Measurements from ENCODE around the gene ASB5.
"Not testable (repeated sequence)": the region's sequence is repeated elsewhere in the genome, so short reads cannot be mapped to it uniquely, and the experiment has no call there.

ASB5 gene

GRCh38 chr4:176268963-176269362 lies at the start of gene ASB5:
TSS of gene ASB5 (minus strand) at chr4:176269222. CDS start at chr4:176269108, 114 bp downstream.
- DNase-seq (ENCODE audit: low spot score), result no peak

GRCh38 chr4:176313596-176314336 lies 44.7 kb upstream of the ASB5 start:
- DNase-seq (ENCODE audit: low spot score), result no peak

DNA sequence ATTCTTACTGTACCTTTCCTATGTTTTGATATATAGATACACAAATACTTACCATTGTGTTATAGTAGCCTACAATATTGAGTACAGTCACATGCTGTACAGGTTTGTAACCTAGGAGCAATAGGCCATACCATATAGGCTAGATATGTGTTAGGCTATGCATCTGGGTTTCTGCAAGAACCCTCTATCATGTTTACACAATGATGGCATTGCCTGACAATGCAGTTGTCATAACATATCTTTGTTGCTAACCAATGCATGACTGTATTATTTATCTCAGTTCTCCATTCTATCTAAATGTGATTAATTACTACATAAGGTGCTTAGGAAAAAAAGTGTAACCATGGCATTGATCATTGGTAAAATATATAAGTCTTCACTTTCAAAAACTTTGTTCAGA lies 40.8 kb upstream of the ASB5 start:
- DNase-seq (ENCODE audit: low spot score), result no peak

DNA sequence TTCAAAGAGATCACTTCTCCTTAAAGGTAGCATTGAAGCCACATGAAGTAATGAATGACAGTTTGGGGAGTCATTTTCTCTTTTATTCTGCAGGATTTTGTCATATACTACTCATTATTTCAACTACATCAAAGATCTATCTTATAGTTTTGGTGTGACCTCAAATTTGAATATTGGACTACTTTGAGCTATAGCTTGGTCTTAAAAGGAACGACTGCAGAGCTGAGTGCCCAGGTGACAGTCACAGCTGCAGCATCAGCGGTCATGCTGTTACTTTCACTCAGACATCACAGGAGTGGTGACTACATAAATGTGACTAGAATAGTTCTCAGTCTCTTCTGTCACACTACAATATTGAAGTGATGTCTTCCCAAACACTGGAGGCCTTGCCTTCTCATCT lies 40.0 kb upstream of the ASB5 start:
- DNase-seq (ENCODE audit: low spot score), result no peak

- DNase-seq (ENCODE audit: low spot score), result no peak
Measured at GRCh38 chr4:176308441-176308840, 39.4 kb upstream of the ASB5 start.

DNA sequence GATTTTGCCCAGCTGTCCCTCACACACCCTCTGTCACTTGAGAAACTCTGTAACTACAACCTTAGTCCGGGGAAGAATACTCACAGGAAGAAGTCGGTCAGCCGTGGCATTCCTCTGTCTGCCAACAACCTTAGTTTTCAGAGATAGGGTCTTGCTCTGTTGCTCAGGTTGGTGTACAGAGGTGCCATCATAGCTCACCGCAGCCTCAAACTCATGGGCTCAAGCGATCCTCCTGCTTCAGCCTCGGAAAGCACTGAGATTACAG lies 38.6 kb upstream of the ASB5 start:
- no peak for DNase-seq (ENCODE audit: low spot score)

DNA sequence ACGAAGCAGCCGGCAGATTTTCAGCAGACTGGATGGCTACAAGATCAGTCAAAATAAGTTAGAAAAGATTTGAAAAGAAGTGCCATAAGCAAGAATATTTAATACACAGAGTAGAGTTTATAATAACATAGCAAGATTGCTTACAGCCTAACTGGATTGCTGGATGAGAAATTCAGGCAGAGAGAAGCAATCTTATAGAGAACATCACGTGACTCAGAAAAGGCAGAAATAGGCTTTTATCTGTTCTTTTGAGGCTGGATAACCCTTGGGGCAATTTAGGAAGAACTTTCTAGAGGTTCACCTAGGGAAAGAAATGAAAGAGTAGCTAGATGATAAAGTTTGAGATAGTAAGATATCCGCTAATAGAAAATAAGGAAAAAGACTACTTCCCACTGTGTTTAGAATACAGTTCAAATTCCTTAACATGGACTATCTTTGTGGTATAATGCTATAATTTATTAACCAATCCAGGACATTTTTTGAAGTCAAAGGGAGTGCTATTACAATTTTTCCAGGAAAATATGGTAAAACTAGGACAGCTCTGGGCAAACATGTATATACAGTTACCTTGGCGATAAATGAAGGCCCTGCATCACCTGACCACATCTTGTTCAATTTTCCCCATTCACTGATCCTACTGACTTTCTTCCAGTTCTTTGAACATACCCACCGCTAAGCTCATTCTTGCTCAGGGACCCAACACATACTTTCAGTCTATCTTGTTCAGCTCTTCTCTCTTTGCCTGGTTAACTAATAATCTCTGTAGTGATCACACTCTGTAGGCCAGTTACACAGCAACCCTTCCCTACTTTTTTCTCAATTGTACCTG lies 38.0 kb upstream of the ASB5 start:
- no peak for DNase-seq (ENCODE audit: low spot score)

- no peak for DNase-seq (ENCODE audit: low spot score)
Measured at GRCh38 chr4:176303938-176304337, 34.9 kb upstream of the ASB5 start.

GRCh38 chr4:176302283-176303275 lies 33.6 kb upstream of the ASB5 start:
- no peak for DNase-seq (ENCODE audit: low spot score)

GRCh38 chr4:176300565-176300964 lies 31.5 kb upstream of the ASB5 start:
- no peak for DNase-seq (ENCODE audit: low spot score)

DNA sequence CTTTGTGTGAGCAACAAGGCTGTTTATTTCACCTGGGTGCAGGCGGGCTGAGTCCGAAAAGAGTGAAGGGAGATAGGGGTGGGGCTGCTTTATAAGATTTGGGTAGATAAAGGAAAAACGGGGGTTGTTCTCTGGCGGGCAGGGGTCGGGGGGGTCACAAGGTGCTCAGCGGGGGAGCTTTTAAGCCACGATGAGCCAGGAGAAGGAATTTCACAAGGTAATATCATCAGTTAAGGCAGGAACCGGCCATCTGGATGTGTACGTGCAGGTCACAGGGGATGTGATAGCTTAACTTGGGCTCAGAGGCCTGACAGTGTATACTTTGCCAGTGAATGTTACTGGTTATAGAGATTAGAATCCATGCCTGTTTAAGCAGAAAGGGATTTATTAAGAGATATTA lies 31.0 kb upstream of the ASB5 start:
- no peak for DNase-seq (ENCODE audit: low spot score)

DNA sequence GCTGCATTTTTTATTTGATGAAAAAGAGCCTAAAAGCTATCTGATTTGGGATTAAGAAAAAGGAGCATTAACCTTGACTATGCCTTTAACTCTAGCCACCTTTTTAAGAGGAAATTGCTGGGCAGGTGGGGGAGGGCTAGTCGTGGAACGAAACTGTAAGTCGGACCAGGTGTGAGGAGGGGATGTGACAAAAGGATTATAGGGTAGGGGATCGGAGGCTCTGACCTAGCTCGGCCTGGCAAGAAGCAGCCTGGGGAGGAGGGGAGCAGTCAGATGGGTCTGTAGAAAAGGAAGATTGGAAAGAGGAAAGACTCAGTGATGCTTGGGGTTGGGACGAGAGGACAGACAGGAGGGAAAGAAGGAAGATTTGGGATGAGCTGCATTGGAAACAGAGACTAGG lies 29.6 kb upstream of the ASB5 start:
- no peak for DNase-seq (ENCODE audit: low spot score)

- DNase-seq (ENCODE audit: low spot score), result not testable (repeated sequence)
Measured at GRCh38 chr4:176295907-176296306, 26.9 kb upstream of the ASB5 start.

- DNase-seq (ENCODE audit: low spot score), result no peak
Measured at GRCh38 chr4:176293660-176294059, 24.6 kb upstream of the ASB5 start.

GRCh38 chr4:176292920-176293319 lies 23.9 kb upstream of the ASB5 start:
- DNase-seq (ENCODE audit: low spot score), result no peak

GRCh38 chr4:176291748-176292147 lies 22.7 kb upstream of the ASB5 start:
- DNase-seq (ENCODE audit: low spot score), result no peak

DNA sequence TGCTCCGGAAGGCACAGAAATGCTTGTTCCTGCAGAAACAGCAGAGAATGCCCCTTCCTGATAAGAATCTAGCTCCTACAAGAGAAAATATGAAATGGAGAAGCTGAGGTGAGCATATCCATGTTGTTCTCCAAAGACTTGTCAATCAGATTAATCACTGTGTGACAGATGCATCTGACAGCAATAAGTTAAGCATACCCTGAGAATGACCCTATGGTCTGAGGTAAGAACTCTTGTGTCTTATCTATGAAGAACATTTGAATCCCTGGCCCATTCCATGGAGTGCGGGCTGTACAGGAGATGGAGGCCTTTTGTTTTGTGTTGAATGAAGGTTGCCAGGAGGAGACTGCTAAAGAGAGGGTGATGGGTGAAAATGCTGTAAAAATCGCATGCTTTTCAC lies 21.5 kb upstream of the ASB5 start:
- DNase-seq (ENCODE audit: low spot score), result no peak

DNA sequence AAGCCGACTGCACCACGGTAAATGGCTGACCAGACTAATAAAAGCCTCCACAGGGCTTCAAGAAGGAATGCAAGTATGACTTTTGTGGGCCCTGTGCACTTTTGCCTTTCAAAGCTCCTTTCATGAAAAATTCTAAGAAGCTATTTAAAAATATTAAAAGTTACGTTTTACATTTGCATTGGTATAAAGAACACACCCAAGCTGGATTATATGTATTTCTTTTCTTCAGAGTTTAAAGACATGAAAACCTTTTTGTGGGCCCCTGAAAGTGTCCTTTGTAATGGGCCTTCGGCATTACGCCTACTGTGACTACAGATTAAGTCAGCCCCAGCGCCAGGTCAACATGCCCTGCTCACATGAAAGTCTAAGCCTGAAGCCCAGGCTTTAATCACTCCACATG lies 20.5 kb upstream of the ASB5 start:
- DNase-seq (ENCODE audit: low spot score), result no peak

GRCh38 chr4:176288020-176288419 lies 19.0 kb upstream of the ASB5 start:
- no peak for DNase-seq (ENCODE audit: low spot score)

DNA sequence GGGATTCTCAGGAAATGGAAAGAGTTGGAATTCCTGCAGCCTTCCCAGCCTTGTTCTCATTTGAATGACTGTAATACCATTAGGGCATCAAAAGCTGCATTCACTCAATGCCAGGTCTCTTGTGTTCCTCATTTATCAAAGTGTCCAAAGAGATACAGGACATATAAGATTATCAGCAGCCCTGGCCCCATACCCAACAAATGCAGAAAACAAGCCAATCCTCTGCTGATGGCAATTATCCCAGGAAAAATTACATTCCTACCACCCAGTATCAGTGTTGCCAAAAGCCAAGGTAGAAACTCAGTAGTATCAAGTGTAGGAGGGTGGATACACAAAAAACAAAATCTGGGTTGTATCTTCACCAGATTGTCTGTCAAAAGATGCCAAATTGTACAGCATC lies 18.5 kb upstream of the ASB5 start:
- no peak for DNase-seq (ENCODE audit: low spot score)

GRCh38 chr4:176286728-176287127 lies 17.7 kb upstream of the ASB5 start:
- no peak for DNase-seq (ENCODE audit: low spot score)

GRCh38 chr4:176279560-176279959 lies 10.5 kb upstream of the ASB5 start:
- not testable (repeated sequence) for DNase-seq (ENCODE audit: low spot score)

All from globus pallidus (tissue), 1 donor.